NCI-H2107 (cell line): Measurements from ENCODE around the gene CLTA.

Source experiments
- DNase-seq: peaks from one replicate; lab custom pipeline; 2025; lab: John Stamatoyannopoulos, UW

The CLTA gene

GRCh38 chr9:36190388-36191289 is at the start of gene CLTA:
CLTA (plus strand) TSS chr9:36190921; CDS start chr9:36191057, 136 bp downstream.
- peak; percentile 94 for DNase-seq

GRCh38 chr9:36141288-36141687 is 49.4 kb upstream of the CLTA start:
- DNase-seq, result no peak

- no peak for DNase-seq
Observed at GRCh38 chr9:36141761-36142160, 49.0 kb upstream of the CLTA start.

GRCh38 chr9:36142510-36143244 is 48.0 kb upstream of the CLTA start:
- DNase-seq, result no peak

GRCh38 chr9:36143245-36143641 is 47.5 kb upstream of the CLTA start:
- no peak for DNase-seq

GRCh38 chr9:36144309-36145232 is 46.1 kb upstream of the CLTA start:
- no peak for DNase-seq

- no peak for DNase-seq
Observed at GRCh38 chr9:36145970-36146369, 44.8 kb upstream of the CLTA start.

- no peak for DNase-seq
Observed at GRCh38 chr9:36146651-36147050, 44.1 kb upstream of the CLTA start.

GRCh38 chr9:36147441-36148175 is 43.1 kb upstream of the CLTA start:
- DNase-seq, result no peak

GRCh38 chr9:36148311-36149051 is 42.2 kb upstream of the CLTA start:
- no peak for DNase-seq

GRCh38 chr9:36149197-36149596 is 41.5 kb upstream of the CLTA start:
- DNase-seq, result no peak

GRCh38 chr9:36150574-36151315 is 40.0 kb upstream of the CLTA start:
- no peak for DNase-seq

GRCh38 chr9:36151316-36152210 is 39.2 kb upstream of the CLTA start:
- DNase-seq, result no peak

- DNase-seq, result no peak
Observed at GRCh38 chr9:36152741-36153438, 37.8 kb upstream of the CLTA start.

- DNase-seq, result no peak
Observed at GRCh38 chr9:36153746-36154145, 37.0 kb upstream of the CLTA start.

- DNase-seq, result no peak
Observed at GRCh38 chr9:36154331-36154952, 36.3 kb upstream of the CLTA start.

GRCh38 chr9:36156116-36156515 is 34.6 kb upstream of the CLTA start:
- no peak for DNase-seq

- no peak for DNase-seq
Observed at GRCh38 chr9:36158122-36158521, 32.6 kb upstream of the CLTA start.
